Limb (tissue), 2 donors: ENCODE measurements around the gene C20orf96.

Experiments used
- DNase-seq, 2 donors: peaks; one replicate each; pipeline ENCODE4 v3.0.0-alpha.2; 2016; ENCODE audit errors: extremely low spot score in 2 of 2

The C20orf96 gene

GRCh38 chr20:312067-312466, 21.5 kb upstream of the C20orf96 start:
- DNase-seq, result no peak

GRCh38 chr20:311609-312008, 21.1 kb upstream of the C20orf96 start:
- no peak for DNase-seq

GRCh38 chr20:310645-311044, 20.1 kb upstream of the C20orf96 start:
- DNase-seq, result no peak

GRCh38 chr20:309841-310644, 19.5 kb upstream of the C20orf96 start:
- peak; percentile 99 to 100 for DNase-seq

- DNase-seq, result no peak
Measured at GRCh38 chr20:309306-309840, 18.8 kb upstream of the C20orf96 start.

- no peak for DNase-seq
Measured at GRCh38 chr20:308427-309038, 18.0 kb upstream of the C20orf96 start.

- DNase-seq, result no peak
Measured at GRCh38 chr20:305745-306144, 15.2 kb upstream of the C20orf96 start.

GRCh38 chr20:301886-302848, 11.6 kb upstream of the C20orf96 start:
- DNase-seq, result no peak

GRCh38 chr20:300345-300990, 9.9 kb upstream of the C20orf96 start:
- no peak for DNase-seq

GRCh38 chr20:298776-299391, 8.3 kb upstream of the C20orf96 start:
- DNase-seq, result no peak

- peak; percentile 12 to 67 for DNase-seq
Measured at GRCh38 chr20:297925-298775, 7.6 kb upstream of the C20orf96 start.

- DNase-seq, result peak; percentile 86 to 90
Measured at GRCh38 chr20:297098-297924, 6.8 kb upstream of the C20orf96 start, which contains the start of gene ZCCHC3. ZCCHC3 (plus strand) TSS chr20:297570; CDS start chr20:297587, 17 bp downstream.

- DNase-seq, result no peak
Measured at GRCh38 chr20:295804-296203, 5.3 kb upstream of the C20orf96 start.

GRCh38 chr20:294602-295001, 4.1 kb upstream of the C20orf96 start:
- DNase-seq, result no peak

GRCh38 chr20:289693-290083, 862 bp downstream of the C20orf96 start:
- no peak for DNase-seq

- DNase-seq, result no peak
Measured at GRCh38 chr20:288956-289692, 1.4 kb downstream of the C20orf96 start.

GRCh38 chr20:286508-286907, 4.0 kb downstream of the C20orf96 start:
- DNase-seq, result no peak

GRCh38 chr20:284172-284571, 6.4 kb downstream of the C20orf96 start:
- DNase-seq, result no peak
